GM12801 (cell line): ENCODE data around the gene ATG7.

ENCODE experiments used
- CTCF ChIP-seq: IDR thresholded peaks from one replicate; pipeline ENCODE4 v1.5.1; 2011; ENCODE audit warnings: control low read depth; ENCODE audit not compliant: insufficient read length; ENCODE audit errors: extremely low read depth

The ATG7 gene

GRCh38 chr3:11522953-11523571 is 250.9 kb downstream of the ATG7 start:
- TF ChIP-seq CTCF, result no peak

- no peak for TF ChIP-seq CTCF
These were observed 251.4 kb downstream of the ATG7 start for GRCh38 chr3:11523572-11524101.

GRCh38 chr3:11529281-11529680 is 257.1 kb downstream of the ATG7 start:
- no peak for TF ChIP-seq CTCF

- no peak for TF ChIP-seq CTCF
These were observed 258.0 kb downstream of the ATG7 start for GRCh38 chr3:11530153-11530721.

- no peak for TF ChIP-seq CTCF
These were observed 260.8 kb downstream of the ATG7 start for GRCh38 chr3:11532931-11533391.

- TF ChIP-seq CTCF, result no peak
These were observed 262.0 kb downstream of the ATG7 start for GRCh38 chr3:11534011-11534792.

GRCh38 chr3:11534793-11535101 is 262.6 kb downstream of the ATG7 start:
- no peak for TF ChIP-seq CTCF
